Loucy (cell line): ENCODE results near the gene F12.

Experiments used
- H2AFZ ChIP-seq: fragments of 200-600 bp; sonication (generic); 2 replicates; pipeline ENCODE4 v1.6.0; 2016; ENCODE audit warnings: antibody characterized with exemption, mild to moderate bottlenecking, low read length, moderate library complexity
- H3F3A ChIP-seq: fragments of 200-600 bp; 2 replicates; pipeline ENCODE4 v1.6.0; 2016; ENCODE audit warnings: antibody characterized with exemption, low read depth, mild to moderate bottlenecking
- H3K27me3 ChIP-seq: fragments of 200-600 bp; sonication (generic); 2 replicates; pipeline ENCODE4 v1.6.1; 2014; ENCODE audit warnings: low read length, mild to moderate bottlenecking; ENCODE audit not compliant: insufficient read depth, poor library complexity, severe bottlenecking
- H3K36me3 ChIP-seq: fragments of 200-600 bp; sonication (generic); 2 replicates; pipeline ENCODE4 v1.6.1; 2016; ENCODE audit warnings: low read length; ENCODE audit not compliant: insufficient read depth
- H3K4me1 ChIP-seq: fragments of 200-600 bp; sonication (generic); 2 replicates; pipeline ENCODE4 v1.5.1; 2014; ENCODE audit warnings: low read length, mild to moderate bottlenecking; ENCODE audit not compliant: insufficient read depth, poor library complexity, severe bottlenecking
- H3K4me2 ChIP-seq: fragments of 200-600 bp; sonication (generic); 2 replicates; pipeline ENCODE4 v1.6.0; 2014; ENCODE audit warnings: antibody characterized with exemption, low read length, low read depth, mild to moderate bottlenecking; ENCODE audit not compliant: poor library complexity, severe bottlenecking
- H3K4me3 ChIP-seq: fragments of 200-600 bp; sonication (generic); 2 replicates; pipeline ENCODE4 v1.5.1; 2014; ENCODE audit warnings: low read length, mild to moderate bottlenecking, mixed read lengths; ENCODE audit not compliant: poor library complexity, severe bottlenecking
- H3K79me2 ChIP-seq: fragments of 200-600 bp; sonication (generic); 2 replicates; pipeline ENCODE4 v1.6.1; 2014; ENCODE audit warnings: low read length; ENCODE audit not compliant: insufficient read depth
- H3K9ac ChIP-seq: fragments of 200-600 bp; sonication (generic); 2 replicates; pipeline ENCODE4 v1.6.0; 2014; ENCODE audit warnings: mild to moderate bottlenecking, low read depth, low read length, moderate library complexity; ENCODE audit not compliant: poor library complexity, severe bottlenecking
- H3K9me2 ChIP-seq: fragments of 200-600 bp; sonication (generic); replicated peaks from 2 replicates; pipeline ENCODE4 v1.6.1; 2016; ENCODE audit warnings: low read depth, low read length, mixed read lengths
- H3K9me3 ChIP-seq: fragments of 200-600 bp; sonication (generic); 2 replicates; pipeline ENCODE4 v1.6.1; 2014; ENCODE audit warnings: mild to moderate bottlenecking, antibody characterized with exemption, low read length, low read depth; ENCODE audit not compliant: insufficient read depth
- H4K20me1 ChIP-seq: fragments of 200-600 bp; sonication (generic); 2 replicates; pipeline ENCODE4 v1.6.0; 2014; ENCODE audit warnings: antibody characterized with exemption, low read length, mild to moderate bottlenecking; ENCODE audit not compliant: insufficient read depth, poor library complexity, severe bottlenecking
- CTCF ChIP-seq: fragments of 200-600 bp; sonication (generic); conservative IDR thresholded peaks from 2 replicates; pipeline ENCODE4 v1.5.1; 2014; ENCODE audit warnings: mild to moderate bottlenecking, antibody characterized with exemption, low read length
- EZH2phosphoT487 ChIP-seq: fragments of 200-600 bp; IDR thresholded peaks from 2 replicates; pipeline ENCODE4 v1.6.1; 2018; ENCODE audit warnings: antibody characterized with exemption, mild to moderate bottlenecking, moderate library complexity, borderline replicate concordance

F12 gene

GRCh38 chr5:177372034-177372896, 37.1 kb downstream of the F12 start:
- no peaks in the 10 kb centered on the region for H3F3A ChIP-seq

GRCh38 chr5:177371120-177372033, 38.0 kb downstream of the F12 start:
- Histone ChIP-seq H3K79me2 (no peaks in the 10 kb centered on the region), H3K4me1 (peaks cover 22% of the 10 kb centered on the region), H3K36me3 (0 out of 2 replicates have a peak, but pooled peaks cover 4% of the 10 kb centered on the region), H2AFZ (no peak overlapping the region), H3F3A (no peaks in the 10 kb centered on the region), H4K20me1 (no peaks in the 10 kb centered on the region), H3K9ac (peak overlapping the region; percentile 17), H3K4me3 (peak overlapping the region; percentile 48), H3K27me3 (no peaks in the 10 kb centered on the region), H3K9me3 (no peaks in the 10 kb centered on the region), H3K4me2 (peak overlapping the region; percentile 60), H3K9me2 (no peaks in the 10 kb centered on the region)
- TF ChIP-seq CTCF = no peak
- no peak for TF ChIP-seq EZH2phosphoT487

More at GRCh38 chr5:177372034-177372896, 37.1 kb downstream of the F12 start:
- Histone ChIP-seq H3K4me2 (peak overlapping the region; percentile 60), H3K9me2 (no peaks in the 10 kb centered on the region), H3K79me2 (no peaks in the 10 kb centered on the region), H3K9ac (peak overlapping the region; percentile 17), H2AFZ (no peak overlapping the region), H4K20me1 (no peaks in the 10 kb centered on the region), H3K4me1 (peaks cover 22% of the 10 kb centered on the region), H3K27me3 (no peaks in the 10 kb centered on the region), H3K4me3 (peak overlapping the region; percentile 48), H3K9me3 (no peaks in the 10 kb centered on the region), H3K36me3 (0 out of 2 replicates have a peak, but pooled peaks cover 4% of the 10 kb centered on the region)
- TF ChIP-seq EZH2phosphoT487 (no peak), CTCF (no peak)

- Histone ChIP-seq H3K9me2 (no peaks in the 10 kb centered on the region), H3K27me3 (no peaks in the 10 kb centered on the region), H3K36me3 (0 out of 2 replicates have a peak, but pooled peaks cover 4% of the 10 kb centered on the region), H3K9ac (no peak overlapping the region), H3K79me2 (no peaks in the 10 kb centered on the region), H3K4me1 (peaks cover 22% of the 10 kb centered on the region), H3F3A (no peaks in the 10 kb centered on the region), H2AFZ (no peak overlapping the region), H3K4me3 (no peak overlapping the region), H4K20me1 (no peaks in the 10 kb centered on the region), H3K9me3 (no peaks in the 10 kb centered on the region), H3K4me2 (no peak overlapping the region)
- TF ChIP-seq EZH2phosphoT487 (no peak), CTCF (no peak)
Observed at GRCh38 chr5:177370488-177371119, 38.8 kb downstream of the F12 start.
